ENCODE data around the gene CHKB.
"Not testable (repeated sequence)": the region's sequence is repeated elsewhere in the genome, so short reads cannot be mapped to it uniquely, and the experiment has no call there.

CHKB gene

DNA sequence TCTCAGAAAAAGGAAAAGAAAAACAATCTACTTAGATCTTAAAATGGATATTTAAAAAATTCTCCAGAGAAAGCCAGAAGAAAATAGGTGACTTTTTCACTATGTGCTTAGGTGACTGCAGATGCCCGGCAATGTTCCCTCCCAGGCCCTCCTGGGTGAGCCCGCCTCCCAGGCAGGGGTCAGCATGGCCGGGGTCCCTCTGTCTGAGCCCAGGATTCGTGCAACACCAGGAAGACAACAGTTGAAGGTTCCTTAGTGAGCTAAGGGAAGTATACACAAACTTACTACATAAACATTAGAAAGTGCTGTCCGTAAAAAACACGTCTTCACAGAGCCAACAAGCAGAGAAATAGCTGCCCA lies 29.5 kb upstream of the CHKB start:
- no peak for DNase-seq (ENCODE audit: low spot score)

DNA sequence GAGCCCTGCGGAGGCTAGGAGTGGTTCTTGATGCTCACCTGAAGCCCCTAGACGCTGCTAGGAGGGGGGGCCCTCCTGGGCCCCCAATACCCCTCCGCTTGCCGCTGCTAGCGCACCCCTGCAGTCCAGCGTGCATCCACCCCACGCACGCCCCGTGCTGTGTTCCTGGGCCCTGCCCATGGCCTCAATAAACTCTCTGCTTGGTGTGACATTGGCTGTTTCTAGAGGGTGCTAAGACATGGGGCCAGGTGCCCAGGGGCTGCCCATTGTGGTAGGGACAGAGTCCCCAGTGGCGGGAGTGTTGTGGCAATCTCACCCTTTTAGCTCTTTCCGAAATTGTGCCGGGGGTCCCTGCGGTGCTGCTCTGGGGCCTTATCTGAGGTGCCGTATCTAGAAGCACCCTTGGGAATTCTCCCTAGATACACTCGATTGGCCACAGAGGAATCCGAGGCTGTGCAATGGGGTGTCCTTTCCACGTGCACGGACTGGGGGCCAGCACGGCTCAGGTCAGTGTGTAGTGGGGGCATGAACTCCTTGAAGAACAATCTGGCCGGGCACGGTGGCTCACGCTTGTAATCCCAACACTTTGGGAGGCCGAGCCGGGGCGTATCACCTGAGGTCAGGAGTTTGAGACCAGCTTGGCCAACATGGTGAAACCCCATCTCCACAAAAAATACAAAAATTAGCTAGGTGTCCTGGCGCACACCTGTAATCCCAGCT lies 28.9 kb upstream of the CHKB start:
- no peak for DNase-seq (ENCODE audit: low spot score)

DNA sequence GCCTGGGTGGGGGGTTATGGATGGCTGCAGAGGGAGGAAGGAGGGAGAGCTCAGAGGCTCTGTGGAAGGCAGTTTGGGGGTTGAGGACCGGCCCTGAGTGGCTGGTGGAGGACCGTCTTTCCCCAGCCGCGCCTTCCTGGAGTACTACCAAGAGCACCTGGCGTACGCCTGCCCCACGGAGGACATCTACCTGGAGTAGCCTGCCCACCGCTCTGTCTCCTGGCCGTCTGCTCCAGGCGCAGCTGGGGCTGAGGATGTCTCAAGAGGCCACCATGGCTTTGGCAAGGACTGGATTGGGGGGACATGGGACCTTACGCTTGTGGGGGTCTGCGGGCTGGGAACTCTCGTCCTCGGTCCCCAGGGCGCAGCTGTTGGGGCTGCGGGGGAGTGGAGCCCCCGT lies 27.9 kb upstream of the CHKB start:
- DNase-seq (ENCODE audit: low spot score), result no peak

DNA sequence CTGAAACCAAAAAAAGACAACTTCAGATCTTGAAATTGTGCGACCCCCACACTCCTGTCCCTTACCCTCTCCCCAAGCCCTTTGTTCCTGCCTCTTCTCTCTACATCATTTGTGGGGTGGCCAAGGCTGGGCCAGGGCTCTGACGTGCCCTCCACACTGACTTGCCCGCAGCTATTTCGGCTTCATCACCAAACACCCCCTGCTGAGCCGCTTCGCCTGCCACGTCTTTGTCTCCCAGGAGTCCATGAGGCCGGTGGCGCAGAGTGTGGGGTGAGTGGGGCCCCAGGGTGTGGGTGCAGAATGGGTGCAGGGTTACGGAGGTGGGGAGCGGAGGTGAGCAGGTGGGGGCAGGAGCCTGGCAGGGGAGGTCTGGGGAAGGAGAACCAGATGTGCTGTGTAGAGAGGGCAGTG lies 27.4 kb upstream of the CHKB start:
- DNase-seq (ENCODE audit: low spot score), result no peak

DNA sequence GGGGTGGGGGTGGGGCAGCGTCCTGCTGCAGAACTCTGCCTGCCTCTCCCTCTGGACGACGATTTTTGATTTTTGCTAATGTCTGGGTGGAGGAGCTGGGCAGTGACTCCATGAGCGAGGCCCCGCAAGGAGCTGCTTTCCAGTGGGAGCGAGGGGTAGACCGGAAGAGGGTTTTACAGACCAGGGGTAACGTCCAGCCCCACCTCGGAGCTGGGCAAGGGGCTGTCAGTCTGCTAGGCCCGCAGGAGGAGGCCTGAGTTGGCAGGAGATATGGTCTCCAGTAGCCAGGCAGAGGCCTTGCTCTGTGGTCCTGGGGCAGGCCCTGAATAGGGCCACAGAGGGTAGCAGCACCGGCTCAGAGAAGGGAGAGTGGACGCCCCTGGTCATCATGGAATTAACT lies 26.9 kb upstream of the CHKB start:
- DNase-seq (ENCODE audit: low spot score), result no peak

DNA sequence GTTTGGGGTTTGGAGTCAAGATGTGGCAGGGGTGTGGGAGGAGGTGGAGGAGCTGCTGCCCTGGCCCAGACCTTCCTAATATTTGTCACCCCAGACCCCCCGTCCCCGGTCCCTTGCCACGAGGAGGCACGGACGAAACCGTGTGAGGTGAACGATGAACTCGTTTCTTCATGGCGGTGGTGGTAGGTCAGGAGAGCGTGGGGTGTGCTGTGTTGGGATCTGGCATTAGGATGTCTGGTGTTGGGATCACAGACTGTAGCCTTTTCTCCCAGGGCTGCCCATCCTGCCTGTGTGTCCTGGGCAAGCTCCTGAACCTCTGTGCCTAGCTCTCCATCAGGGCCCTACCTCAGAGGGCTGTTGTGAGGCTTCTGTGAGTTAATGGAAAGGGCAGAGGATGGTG lies 26.3 kb upstream of the CHKB start:
- no peak for DNase-seq (ENCODE audit: low spot score)

DNA sequence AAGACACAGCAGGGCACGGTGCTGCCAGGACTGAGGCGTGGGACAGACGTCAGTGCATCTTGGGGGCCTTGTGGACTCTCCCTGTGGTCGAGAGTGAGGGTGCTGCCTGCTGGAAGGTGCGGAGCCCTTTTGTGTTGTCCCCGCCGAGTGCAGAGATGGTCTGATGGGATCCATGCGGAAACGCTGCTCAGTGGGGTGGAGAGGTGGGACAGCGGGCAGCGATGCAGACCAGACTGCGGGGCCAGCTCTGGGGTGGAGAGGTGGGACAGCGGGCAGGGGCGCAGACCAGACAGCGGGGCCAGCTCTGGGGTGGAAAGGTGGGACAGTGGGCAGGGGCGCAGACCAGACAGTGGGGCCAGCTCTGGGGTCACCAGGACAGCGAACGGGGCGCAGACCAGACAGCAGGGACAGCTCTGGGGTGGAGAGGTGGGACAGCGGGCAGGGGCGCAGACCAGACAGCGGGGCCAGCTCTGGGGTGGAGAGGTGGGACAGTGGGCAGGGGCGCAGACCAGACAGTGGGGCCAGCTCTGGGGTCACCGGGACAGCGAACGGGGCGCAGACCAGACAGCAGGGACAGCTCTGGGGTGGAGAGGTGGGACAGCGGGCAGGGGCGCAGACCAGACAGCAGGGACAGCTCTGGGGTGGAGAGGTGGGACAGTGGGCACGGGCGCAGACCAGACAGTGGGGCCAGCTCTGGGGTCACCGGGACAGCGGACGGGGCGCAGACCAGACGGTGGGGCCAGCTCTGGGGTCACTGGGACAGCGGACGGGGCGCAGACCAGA lies 25.6 kb upstream of the CHKB start:
- DNase-seq (ENCODE audit: low spot score), result not testable (repeated sequence)

DNA sequence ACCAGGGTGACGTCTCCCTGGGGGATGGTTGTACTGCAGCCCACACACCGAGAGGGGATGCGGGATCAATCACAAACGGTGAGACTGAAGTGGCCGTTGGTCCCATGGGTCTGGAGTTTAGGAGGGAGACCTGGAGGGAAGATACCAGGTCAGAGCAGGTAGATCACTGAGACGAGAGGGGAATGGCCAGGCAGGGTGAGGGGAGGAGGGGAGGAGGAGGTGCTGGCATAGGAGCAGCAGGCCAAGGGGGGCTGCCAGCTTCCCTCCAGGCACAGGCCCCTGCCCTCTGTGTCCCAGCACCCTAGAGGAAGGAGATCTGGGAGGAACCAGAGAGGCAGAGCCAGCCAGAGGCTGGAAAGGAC lies 25.0 kb upstream of the CHKB start:
- DNase-seq (ENCODE audit: low spot score), result no peak

DNA sequence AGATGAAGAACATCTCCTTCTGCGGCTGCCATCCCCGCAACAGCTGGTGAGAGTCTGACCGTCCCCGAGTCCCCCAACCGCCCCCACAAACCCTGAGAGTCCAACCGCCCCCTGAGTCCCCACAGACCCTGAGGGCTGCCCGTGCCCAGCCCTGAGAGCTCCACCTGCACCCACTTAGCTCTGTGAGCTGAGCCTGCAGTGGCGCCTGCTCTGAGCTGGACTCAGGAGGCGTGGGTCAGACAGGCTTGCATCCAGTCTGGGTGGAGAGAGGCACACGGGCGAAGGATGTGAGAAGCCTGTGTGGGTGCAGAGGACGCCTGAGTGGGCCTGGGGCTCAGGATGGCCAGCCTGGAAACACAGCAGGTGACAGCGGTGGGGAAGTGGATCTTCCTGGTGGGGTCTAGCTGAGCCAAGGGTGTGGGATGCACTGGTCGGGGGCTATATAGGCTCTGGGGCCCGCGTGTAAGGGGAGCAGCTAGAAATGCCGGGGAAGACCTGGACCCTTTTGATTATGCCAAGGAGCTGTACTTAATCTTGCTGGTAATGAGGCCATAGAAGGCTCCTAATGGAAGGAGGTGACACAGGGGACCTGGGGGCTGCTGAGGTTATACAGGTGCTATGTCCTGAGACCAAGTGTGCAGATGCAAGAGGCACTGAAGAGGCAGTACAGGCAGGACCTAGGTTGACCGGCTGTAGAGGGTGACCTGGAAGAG lies 24.5 kb upstream of the CHKB start:
- DNase-seq (ENCODE audit: low spot score), result no peak

DNA sequence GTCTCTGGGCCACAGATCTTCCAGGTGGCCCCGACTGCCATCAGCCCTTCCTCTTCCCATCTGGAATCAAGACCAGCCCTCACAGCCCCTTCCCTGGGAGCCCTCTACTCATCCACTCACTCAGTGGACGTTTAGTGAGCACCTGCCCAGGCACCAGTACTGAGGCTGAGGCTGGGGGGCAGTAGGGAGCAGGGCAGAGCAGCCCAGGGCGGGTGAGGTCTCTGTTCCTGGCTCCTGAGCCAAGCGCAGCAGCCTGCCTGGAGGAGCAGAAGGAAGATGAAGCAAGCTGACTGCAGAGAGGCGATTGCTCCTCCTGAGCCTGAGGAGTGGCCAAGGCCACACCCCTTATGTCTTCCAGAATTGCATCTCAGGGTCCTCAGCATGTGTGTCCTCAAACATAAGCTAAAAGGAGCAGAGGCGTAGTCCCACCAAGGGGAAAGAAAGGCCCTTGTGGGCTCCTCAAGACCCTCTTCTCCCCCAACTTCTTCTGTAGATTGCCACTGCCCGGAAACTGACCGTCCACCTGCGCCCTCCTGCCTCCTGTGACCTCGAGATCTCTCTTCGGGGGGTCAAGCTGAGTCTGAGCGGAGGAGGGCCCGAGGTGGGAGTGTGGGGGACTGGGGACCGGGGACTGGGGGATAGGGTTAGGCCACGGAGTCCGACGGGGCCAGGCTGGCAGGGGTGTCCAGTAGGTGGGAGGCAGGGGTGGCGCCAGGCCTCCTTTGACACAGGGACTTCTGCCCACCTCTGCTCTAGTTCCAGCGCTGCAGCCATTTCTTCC lies 23.7 kb upstream of the CHKB start:
- DNase-seq (ENCODE audit: low spot score), result no peak

DNA sequence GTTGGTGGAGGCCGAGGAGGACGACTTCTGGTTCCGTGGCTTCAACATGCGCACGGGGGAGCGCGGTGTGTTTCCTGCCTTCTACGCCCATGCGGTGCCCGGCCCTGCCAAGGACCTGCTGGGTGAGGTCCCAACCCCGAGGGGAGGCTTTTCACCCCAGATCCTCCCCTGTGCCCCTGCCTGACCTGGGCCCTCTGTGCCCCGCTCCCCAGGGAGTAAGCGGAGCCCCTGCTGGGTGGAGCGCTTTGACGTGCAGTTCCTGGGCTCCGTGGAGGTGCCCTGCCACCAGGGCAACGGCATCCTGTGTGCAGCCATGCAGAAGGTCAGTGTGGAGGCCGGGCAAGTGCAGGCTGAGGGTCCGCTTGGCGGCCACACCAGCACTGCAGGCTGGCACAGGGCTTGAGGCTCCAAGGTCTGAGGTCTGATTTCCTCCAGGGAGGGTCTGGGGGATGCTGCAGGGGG lies 23.0 kb upstream of the CHKB start:
- DNase-seq (ENCODE audit: low spot score), result no peak

DNA sequence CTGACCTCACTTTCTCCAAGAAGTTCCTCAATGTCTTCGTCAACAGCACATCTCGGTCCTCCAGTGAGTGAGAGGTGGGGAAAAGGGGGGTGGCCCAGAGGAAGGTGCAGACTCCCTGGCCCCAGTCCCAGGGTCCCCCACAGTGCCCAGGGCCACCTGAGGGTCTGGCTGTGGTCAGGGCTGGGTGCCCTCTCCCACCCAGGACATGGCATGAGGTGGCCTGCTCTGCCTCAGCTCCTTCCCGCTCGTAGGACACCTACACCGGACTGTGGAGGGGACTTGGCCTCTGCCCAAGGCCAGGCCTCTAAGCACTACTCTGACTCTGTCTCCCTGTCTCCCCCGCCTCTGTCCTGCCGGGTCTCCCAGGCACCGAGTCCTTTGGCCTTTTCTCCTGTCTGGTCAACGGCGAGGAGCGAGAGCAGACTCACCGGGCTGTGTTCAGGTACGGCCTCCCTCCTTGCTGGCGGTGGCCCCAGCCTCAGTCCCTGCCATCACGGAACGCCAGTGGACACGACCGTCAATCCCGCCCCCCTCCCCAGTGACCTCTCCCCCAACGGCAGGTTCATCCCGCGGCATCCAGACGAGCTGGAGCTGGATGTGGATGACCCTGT lies 22.5 kb upstream of the CHKB start:
- no peak for DNase-seq (ENCODE audit: low spot score)

DNA sequence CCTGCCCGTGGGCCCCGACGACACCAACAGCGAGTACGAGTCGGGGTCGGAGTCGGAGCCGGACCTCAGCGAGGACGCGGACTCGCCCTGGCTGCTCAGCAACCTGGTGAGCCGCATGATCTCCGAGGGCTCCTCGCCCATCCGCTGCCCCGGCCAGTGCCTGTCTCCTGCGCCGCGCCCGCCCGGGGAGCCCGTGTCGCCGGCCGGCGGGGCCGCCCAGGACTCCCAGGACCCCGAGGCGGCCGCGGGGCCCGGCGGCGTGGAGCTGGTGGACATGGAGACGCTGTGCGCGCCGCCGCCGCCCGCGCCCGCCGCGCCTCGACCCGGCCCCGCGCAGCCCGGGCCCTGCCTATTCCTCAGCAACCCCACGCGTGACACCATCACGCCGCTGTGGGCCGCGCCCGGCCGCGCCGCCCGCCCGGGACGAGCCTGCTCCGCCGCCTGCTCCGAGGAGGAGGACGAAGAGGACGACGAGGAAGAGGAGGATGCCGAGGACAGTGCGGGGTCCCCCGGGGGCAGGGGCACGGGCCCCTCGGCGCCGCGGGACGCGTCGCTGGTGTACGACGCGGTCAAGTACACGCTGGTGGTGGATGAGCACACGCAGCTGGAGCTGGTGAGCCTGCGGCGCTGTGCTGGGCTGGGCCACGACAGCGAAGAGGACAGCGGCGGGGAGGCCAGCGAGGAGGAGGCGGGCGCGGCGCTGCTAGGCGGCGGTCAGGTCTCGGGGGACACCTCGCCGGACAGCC lies 21.8 kb upstream of the CHKB start:
- DNase-seq (ENCODE audit: low spot score), result no peak

DNA sequence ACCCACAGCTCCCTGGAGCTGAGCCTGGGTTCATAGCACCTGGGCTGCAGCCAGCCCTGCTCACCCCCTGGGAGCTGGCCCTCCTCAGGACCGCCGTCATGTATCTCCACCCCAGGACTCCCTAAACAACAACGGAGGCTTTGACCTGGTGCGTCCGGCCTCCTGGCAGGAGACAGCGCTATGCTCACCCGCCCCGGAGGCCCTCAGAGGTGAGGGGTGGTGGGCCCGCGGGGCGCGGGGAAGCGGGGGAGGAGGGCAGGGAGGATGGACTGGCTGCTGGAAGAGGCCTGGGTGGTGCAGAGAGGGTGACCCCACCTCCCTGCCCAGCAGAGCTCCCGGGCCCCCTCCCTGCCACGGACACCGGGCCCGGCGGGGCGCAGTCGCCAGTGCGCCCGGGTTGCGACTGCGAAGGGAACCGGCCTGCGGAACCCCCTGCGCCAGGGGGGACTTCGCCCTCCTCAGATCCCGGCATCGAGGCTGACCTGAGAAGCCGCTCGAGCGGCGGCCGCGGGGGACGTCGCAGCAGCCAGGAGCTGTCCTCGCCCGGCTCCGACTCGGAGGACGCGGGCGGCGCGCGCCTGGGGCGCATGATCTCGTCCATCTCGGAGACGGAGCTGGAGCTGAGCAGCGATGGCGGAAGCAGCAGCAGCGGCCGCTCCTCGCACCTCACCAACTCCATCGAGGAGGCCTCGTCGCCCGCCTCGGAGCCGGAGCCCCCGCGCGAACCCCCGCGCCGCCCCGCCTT lies 21.0 kb upstream of the CHKB start:
- DNase-seq (ENCODE audit: low spot score), result no peak

DNA sequence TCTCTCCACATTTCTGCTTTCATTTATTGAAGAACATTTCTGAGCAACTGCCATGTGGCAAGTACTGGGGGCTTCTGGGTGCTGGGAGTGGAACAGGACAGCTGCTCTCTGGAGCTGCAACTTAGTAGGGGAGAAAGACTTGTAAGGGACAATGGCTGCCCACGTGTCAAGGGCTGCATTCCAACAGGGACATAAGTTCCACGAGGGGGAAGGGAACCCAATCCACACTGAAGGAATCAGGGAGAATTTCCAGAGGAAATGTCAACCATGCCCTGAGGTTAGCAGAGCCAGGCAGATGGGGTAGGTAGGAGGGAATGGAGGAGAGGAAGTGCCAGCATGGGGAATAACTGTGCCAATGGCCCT lies 19.7 kb upstream of the CHKB start:
- no peak for DNase-seq (ENCODE audit: low spot score)

DNA sequence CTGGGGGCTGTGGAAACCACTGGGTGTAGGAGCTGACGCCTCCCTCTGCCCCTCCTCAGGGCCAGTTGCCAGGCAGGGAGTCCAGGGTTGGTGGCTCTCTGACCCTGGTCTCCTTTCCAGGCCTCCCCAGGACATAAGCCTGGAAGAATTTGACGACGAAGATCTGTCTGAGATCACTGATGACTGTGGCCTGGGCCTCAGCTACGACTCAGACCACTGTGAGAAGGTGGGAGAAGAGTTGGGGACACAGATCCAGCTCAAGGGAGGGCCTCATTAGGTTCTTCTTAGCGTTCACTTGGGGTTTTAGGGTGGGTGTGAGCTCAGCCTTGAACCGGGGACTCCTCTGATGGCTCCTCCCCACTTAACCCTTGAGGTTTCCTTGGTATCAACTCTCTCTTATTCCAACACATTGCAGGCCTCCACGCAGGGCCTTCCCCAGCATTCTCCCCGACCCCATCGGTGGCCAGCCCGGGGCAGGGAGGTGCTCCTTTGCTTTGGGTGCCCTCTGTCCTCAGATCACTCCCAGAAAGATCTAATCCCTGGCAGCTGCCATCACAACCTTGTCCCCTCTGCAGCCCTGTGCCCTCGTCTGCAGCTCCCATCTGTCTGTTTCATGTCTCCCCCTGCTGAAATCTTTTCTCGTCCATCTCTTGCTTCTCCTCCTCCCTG lies 19.2 kb upstream of the CHKB start:
- no peak for DNase-seq (ENCODE audit: low spot score)

DNA sequence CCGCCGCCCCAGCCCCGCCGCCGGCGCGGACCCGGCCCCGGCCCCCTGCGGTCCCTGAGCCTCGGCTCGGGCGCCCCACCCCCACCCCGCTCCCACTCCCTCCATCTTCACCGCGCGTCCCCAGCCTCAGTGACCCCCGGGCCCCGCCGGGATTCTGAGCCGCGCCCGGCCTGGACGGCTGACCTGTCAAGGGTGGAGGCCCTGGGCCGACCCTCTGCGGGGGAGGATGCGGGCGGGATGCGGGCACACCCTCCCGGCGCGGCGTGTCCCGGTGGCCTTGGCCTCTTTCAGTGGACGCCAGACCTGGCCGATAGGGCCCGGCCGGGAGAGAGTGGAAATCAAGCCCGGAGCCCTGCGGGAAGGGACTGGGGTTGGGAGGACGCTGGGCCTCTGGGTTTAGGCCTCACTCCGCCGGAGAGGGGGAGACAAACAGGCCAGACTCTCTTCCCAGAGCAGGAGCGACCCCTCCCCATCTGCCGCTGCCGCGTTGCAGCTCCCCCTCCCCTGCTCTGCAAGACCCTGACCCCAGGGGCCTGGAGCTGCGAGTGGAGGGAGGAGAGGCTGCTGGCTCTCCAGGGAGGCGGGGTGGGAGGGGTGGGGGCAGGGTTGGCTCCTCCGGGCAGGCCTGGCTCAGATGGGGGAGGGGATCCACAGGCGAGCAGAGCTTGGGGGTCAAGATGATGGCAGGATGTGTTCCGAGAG lies 18.5 kb upstream of the CHKB start:
- no peak for DNase-seq (ENCODE audit: low spot score)

DNA sequence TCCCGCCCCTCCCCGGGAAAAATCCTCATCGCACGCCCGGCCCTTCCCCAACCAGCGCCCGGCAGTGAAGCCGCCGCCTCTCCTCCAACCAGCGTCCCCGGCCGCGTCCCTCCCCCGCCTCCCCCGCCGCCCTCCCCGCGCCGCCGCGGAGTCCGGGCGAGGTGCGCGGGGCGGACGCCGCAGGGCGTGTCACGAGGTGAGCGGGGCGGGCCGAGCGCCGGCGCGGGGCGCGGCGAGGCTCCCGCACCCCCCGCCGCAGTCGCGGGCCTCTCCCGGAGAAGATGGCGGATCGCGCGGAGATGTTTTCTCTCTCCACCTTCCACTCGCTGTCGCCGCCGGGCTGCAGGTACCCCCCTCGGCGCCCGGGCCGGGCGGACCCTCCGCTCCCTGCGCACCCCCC lies 17.9 kb upstream of the CHKB start, which contains the start of gene MAPK8IP2:
Gene MAPK8IP2 (plus strand): TSS at position 256 of the 400 bp plus-strand sequence. CDS start 26 bp downstream, at position 282.
- DNase-seq (ENCODE audit: low spot score), result no peak

DNA sequence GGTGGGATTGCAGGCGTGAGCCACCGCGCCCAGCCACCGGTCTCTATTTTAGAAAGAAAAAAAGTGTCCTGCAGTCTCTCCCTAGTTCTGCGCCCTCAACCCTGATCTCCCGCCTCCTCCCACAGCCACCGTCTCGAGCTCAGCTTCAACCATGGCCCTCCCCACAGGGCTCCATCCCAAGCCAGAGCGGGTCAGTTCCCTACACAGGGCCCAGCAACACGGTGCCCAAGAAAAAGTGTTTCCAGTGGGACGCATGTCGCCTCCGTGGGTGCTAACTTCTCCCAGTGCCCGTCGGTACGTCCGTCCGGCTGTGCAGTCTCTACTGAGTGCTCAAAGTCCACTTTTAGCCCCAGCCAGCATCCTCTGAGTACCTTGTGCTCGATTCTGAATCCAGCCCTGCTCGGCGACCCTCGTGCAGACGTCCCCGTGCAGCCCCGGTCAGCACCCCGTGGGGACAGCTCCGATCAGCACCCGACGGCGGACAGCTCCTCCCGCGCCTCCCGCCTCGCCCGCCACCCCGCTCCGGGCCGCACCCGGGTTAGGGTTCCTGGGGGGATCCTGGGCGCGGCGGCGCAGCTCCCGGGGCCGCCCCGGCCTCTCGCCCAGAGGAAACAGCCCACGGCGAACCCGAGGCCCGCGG lies 17.3 kb upstream of the CHKB start:
- DNase-seq (ENCODE audit: low spot score), result no peak

Data from SW480 (cell line).